Stomach smooth muscle (tissue), 2 donors: ENCODE results near the gene NAIF1.

Experiments
- H3K27ac ChIP-seq: one replicate; pipeline ENCODE4 v1.7.0; 2013; ENCODE audit warnings: mild to moderate bottlenecking, low read length, inconsistent platforms
- H3K27me3 ChIP-seq, 2 donors: one replicate each; pipeline ENCODE4 v1.7.0; 2013; ENCODE audit warnings: low read length in 2 of 2; ENCODE audit not compliant: insufficient read depth in 2 of 2, control insufficient read depth in 1 of 2
- H3K36me3 ChIP-seq, 2 donors: one replicate each; pipeline ENCODE4 v1.7.0; 2013; ENCODE audit warnings: low read length in 2 of 2; ENCODE audit not compliant: control insufficient read depth in 2 of 2, insufficient read depth in 2 of 2
- H3K4me1 ChIP-seq: one replicate; pipeline ENCODE4 v1.7.0; 2013; ENCODE audit warnings: low read length; ENCODE audit not compliant: control insufficient read depth, insufficient read depth
- H3K4me3 ChIP-seq, 2 donors: one replicate each; pipeline ENCODE4 v1.7.0; 2013; ENCODE audit warnings: low read length in 2 of 2
- H3K9ac ChIP-seq, 2 donors: one replicate each; pipeline ENCODE4 v1.7.0; 2013; ENCODE audit warnings: low read length in 2 of 2, mild to moderate bottlenecking in 1 of 2
- H3K9me3 ChIP-seq, 2 donors: one replicate each; pipeline ENCODE4 v1.7.0; 2013; ENCODE audit warnings: low read length in 2 of 2; ENCODE audit not compliant: control insufficient read depth in 2 of 2
- donor health status: healthy.
- donor health status: Pancreatic carcinoma.

Gene NAIF1

GRCh38 chr9:128092199-128092977 is 25.3 kb upstream of the NAIF1 start:
- no peaks in the 10 kb centered on the region for H3K9me3 ChIP-seq
- peak overlapping the region in 1 of 2 donors; percentile 41 for H3K9ac ChIP-seq
- H3K27me3 ChIP-seq = no peaks in the 10 kb centered on the region
- peak overlapping the region; percentile 94 for H3K27ac ChIP-seq
- H3K36me3 ChIP-seq = no peaks in the 10 kb centered on the region
- H3K4me1 ChIP-seq = peaks cover 41% of the 10 kb centered on the region
- peak overlapping the region in 1 of 2 donors; percentile 55 for H3K4me3 ChIP-seq

- Histone ChIP-seq H3K9me3 (no peaks in the 10 kb centered on the region), H3K36me3 (no peaks in the 10 kb centered on the region), H3K4me3 (peak overlapping the region; percentile 31 to 55), H3K27ac (peak overlapping the region; percentile 37), H3K9ac (peak overlapping the region in 1 of 2 donors; percentile 24), H3K27me3 (no peaks in the 10 kb centered on the region), H3K4me1 (peaks cover 41% of the 10 kb centered on the region)
Measured at GRCh38 chr9:128091571-128091970, 24.5 kb upstream of the NAIF1 start.

- Histone ChIP-seq H3K27ac (no peak overlapping the region), H3K36me3 (no peaks in the 10 kb centered on the region), H3K9me3 (no peaks in the 10 kb centered on the region), H3K4me3 (peak overlapping the region; percentile 31 to 55), H3K27me3 (no peaks in the 10 kb centered on the region), H3K4me1 (peaks cover 41% of the 10 kb centered on the region), H3K9ac (no peak overlapping the region)
Measured at GRCh38 chr9:128091144-128091543, 24.0 kb upstream of the NAIF1 start.

- Histone ChIP-seq H3K36me3 (no peaks in the 10 kb centered on the region), H3K27me3 (no peaks in the 10 kb centered on the region), H3K4me1 (peaks cover 32% of the 10 kb centered on the region), H3K9ac (no peak overlapping the region), H3K9me3 (no peaks in the 10 kb centered on the region), H3K4me3 (no peak overlapping the region), H3K27ac (no peak overlapping the region)
Measured at GRCh38 chr9:128089299-128089698, 22.2 kb upstream of the NAIF1 start.

GRCh38 chr9:128088253-128088945 is 21.3 kb upstream of the NAIF1 start:
- Histone ChIP-seq H3K27ac (no peak overlapping the region), H3K36me3 (no peaks in the 10 kb centered on the region), H3K27me3 (no peaks in the 10 kb centered on the region), H3K9me3 (no peaks in the 10 kb centered on the region), H3K4me3 (no peak overlapping the region), H3K9ac (no peak overlapping the region), H3K4me1 (peaks cover 34% of the 10 kb centered on the region)

GRCh38 chr9:128087262-128087661 is 20.1 kb upstream of the NAIF1 start:
- no peak overlapping the region for H3K27ac ChIP-seq
- H3K9me3 ChIP-seq = no peaks in the 10 kb centered on the region
- no peak overlapping the region for H3K9ac ChIP-seq
- H3K36me3 ChIP-seq = no peaks in the 10 kb centered on the region
- H3K4me3 ChIP-seq = no peak overlapping the region
- H3K4me1 ChIP-seq = peaks cover 24% of the 10 kb centered on the region
- no peaks in the 10 kb centered on the region for H3K27me3 ChIP-seq

GRCh38 chr9:128085943-128086342 is 18.8 kb upstream of the NAIF1 start:
- no peaks in the 10 kb centered on the region for H3K27me3 ChIP-seq
- no peak overlapping the region for H3K27ac ChIP-seq
- H3K36me3 ChIP-seq = no peaks in the 10 kb centered on the region
- H3K4me1 ChIP-seq = peaks cover 26% of the 10 kb centered on the region
- H3K4me3 ChIP-seq = no peak overlapping the region
- no peaks in the 10 kb centered on the region for H3K9me3 ChIP-seq
- H3K9ac ChIP-seq = no peak overlapping the region

GRCh38 chr9:128084746-128085145 is 17.6 kb upstream of the NAIF1 start:
- Histone ChIP-seq H3K4me1 (peaks cover 26% of the 10 kb centered on the region), H3K9me3 (no peaks in the 10 kb centered on the region), H3K9ac (no peak overlapping the region)

GRCh38 chr9:128082151-128082550 is 15.0 kb upstream of the NAIF1 start:
- Histone ChIP-seq H3K4me1 (peaks cover 35% of the 10 kb centered on the region), H3K27me3 (no peaks in the 10 kb centered on the region), H3K9ac (no peak overlapping the region), H3K36me3 (no peaks in the 10 kb centered on the region), H3K4me3 (no peak overlapping the region), H3K27ac (peak overlapping the region; percentile 50), H3K9me3 (no peaks in the 10 kb centered on the region)

More at GRCh38 chr9:128084746-128085145, 17.6 kb upstream of the NAIF1 start:
- H3K27ac ChIP-seq = no peak overlapping the region
- H3K4me3 ChIP-seq = no peak overlapping the region
- no peaks in the 10 kb centered on the region for H3K36me3 ChIP-seq
- H3K27me3 ChIP-seq = no peaks in the 10 kb centered on the region

GRCh38 chr9:128081056-128081455 is 13.9 kb upstream of the NAIF1 start:
- no peak overlapping the region for H3K4me3 ChIP-seq
- no peaks in the 10 kb centered on the region for H3K36me3 ChIP-seq
- peak overlapping the region; percentile 50 for H3K27ac ChIP-seq
- no peaks in the 10 kb centered on the region for H3K9me3 ChIP-seq
- peaks cover 35% of the 10 kb centered on the region for H3K4me1 ChIP-seq
- H3K9ac ChIP-seq = peak overlapping the region in 1 of 2 donors; percentile 27
- H3K27me3 ChIP-seq = no peaks in the 10 kb centered on the region

- Histone ChIP-seq H3K9me3 (no peaks in the 10 kb centered on the region), H3K4me3 (no peak overlapping the region), H3K27me3 (no peaks in the 10 kb centered on the region), H3K36me3 (no peaks in the 10 kb centered on the region), H3K27ac (no peak overlapping the region), H3K9ac (no peak overlapping the region), H3K4me1 (peaks cover 35% of the 10 kb centered on the region)
Measured at GRCh38 chr9:128080206-128080605, 13.1 kb upstream of the NAIF1 start.
